Uterus (tissue), 4 donors: ENCODE measurements around the gene ARMC8. TPM values are rescaled to one million over a fixed set of nuclear protein-coding genes. Genes with fewer than 3 reads are reported as not detected.

Source experiments
- DNase-seq, 2 donors: peaks; one replicate each; pipeline ENCODE4 v3.0.0-alpha.2; 2019 to 2020
- H3K27ac ChIP-seq, 2 donors: fragments of 200-600 bp; sonication (generic); 1 replicate in 1 of 2; 2 replicates in 1 of 2; pipeline ENCODE4 v1.5.1; 2016 to 2018
- H3K27me3 ChIP-seq, 2 donors: fragments of 200-600 bp; sonication (generic); one replicate each; pipeline ENCODE4 v1.5.1; 2018 to 2019; ENCODE audit warnings: control low read depth in 1 of 2
- H3K36me3 ChIP-seq, 2 donors: fragments of 200-600 bp; sonication (generic); one replicate each; pipeline ENCODE4 v1.5.1; 2019; ENCODE audit warnings: control low read depth in 1 of 2
- H3K4me1 ChIP-seq, 2 donors: fragments of 200-600 bp; sonication (generic); one replicate each; pipeline ENCODE4 v1.5.1; 2018 to 2019; ENCODE audit warnings: control low read depth in 1 of 2
- H3K4me3 ChIP-seq, 2 donors: fragments of 200-600 bp; sonication (generic); 1 replicate in 1 of 2; 2 replicates in 1 of 2; pipeline ENCODE4 v1.5.1; 2018 to 2019; ENCODE audit warnings: mild to moderate bottlenecking in 1 of 2
- H3K9me3 ChIP-seq, 2 donors: fragments of 200-600 bp; sonication (generic); one replicate each; pipeline ENCODE4 v1.5.1; 2019; ENCODE audit warnings: control low read depth in 1 of 2
- POLR2A ChIP-seq, 2 donors: fragments of 450-650 bp; IDR thresholded peaks; one replicate each; pipeline ENCODE4 v1.6.1; 2016; ENCODE audit warnings: antibody characterized with exemption in 2 of 2, mild to moderate bottlenecking in 1 of 2, moderate library complexity in 1 of 2
- intact Hi-C: fragments of 100-400 bp; cut with DNase I; formaldehyde crosslinking; loops from one replicate; pipeline ENCODE4 v1.15.1; 2023; ENCODE audit warnings: low total_unique reads
- total RNA-seq, 4 donors: library from RNA; depleted of rRNA in 3 of 4; stranded (reverse); fragments of >200 nt in 3 of 4; gene quantifications; one replicate each; pipeline versions ENCODE4 v1.1.0 to v1.2.4, GENCODE V29; 2014 to 2023
- TF ChIP-seq, protein P1 (sequence below), 4 experiments: fragments of 200-600 bp in 2 of 4; fragments of 450-650 bp in 2 of 4; sonication (generic) in 2 of 4; IDR thresholded peaks; one replicate each; pipeline ENCODE4 v1.5.1; 2016 to 2019; ENCODE audit warnings: antibody characterized with exemption in 4 of 4, mild to moderate bottlenecking in 2 of 4, moderate library complexity in 1 of 4
- donor health status: DM: yes; HTN: yes; CAD: no.

The ARMC8 gene
- total RNA-seq, 4 donors from 2014 or later = 38.7 to 85.1 (median 64.6) TPM

- no peaks in the 10 kb centered on the region for H3K36me3 ChIP-seq
- no peak for DNase-seq
- intact Hi-C loops = no loop called here
- H3K4me1 ChIP-seq = no peaks in the 10 kb centered on the region
- no peaks in the 10 kb centered on the region for H3K27me3 ChIP-seq
- no peaks in the 10 kb centered on the region for H3K9me3 ChIP-seq
- H3K4me3 ChIP-seq = no peak overlapping the region
- no peak overlapping the region for H3K27ac ChIP-seq
- TF ChIP-seq, protein P1, sequence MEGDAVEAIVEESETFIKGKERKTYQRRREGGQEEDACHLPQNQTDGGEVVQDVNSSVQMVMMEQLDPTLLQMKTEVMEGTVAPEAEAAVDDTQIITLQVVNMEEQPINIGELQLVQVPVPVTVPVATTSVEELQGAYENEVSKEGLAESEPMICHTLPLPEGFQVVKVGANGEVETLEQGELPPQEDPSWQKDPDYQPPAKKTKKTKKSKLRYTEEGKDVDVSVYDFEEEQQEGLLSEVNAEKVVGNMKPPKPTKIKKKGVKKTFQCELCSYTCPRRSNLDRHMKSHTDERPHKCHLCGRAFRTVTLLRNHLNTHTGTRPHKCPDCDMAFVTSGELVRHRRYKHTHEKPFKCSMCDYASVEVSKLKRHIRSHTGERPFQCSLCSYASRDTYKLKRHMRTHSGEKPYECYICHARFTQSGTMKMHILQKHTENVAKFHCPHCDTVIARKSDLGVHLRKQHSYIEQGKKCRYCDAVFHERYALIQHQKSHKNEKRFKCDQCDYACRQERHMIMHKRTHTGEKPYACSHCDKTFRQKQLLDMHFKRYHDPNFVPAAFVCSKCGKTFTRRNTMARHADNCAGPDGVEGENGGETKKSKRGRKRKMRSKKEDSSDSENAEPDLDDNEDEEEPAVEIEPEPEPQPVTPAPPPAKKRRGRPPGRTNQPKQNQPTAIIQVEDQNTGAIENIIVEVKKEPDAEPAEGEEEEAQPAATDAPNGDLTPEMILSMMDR (IDR thresholded peaks at IDR 0.05) = no peak
- TF ChIP-seq POLR2A (IDR thresholded peaks at IDR 0.05) = no peak
Measured at GRCh38 chr3:138148503-138148902, 38.6 kb upstream of the ARMC8 start.

DNA sequence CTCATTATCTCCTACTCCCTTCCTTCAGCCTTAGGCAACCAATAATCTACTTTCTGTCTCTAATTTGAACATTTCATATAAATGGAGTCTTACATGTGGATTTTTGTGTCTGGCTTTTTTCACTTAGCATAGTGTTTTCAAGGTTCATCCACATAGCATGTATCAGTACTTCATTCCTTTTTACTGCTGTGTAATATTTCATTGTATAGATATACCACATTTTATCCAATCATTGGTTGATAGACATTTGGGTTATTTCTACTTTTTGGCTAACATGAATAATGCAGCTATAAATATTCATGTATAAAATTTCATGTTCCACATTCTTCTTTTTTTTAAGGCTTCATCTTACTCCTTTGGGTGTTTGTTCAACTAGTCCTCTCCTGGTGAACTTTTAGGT lies 32.6 kb upstream of the ARMC8 start:
- no peak overlapping the region for H3K4me3 ChIP-seq
- TF ChIP-seq, protein P1 (IDR thresholded peaks at IDR 0.05) = no peak
- TF ChIP-seq POLR2A (IDR thresholded peaks at IDR 0.05) = no peak
- H3K4me1 ChIP-seq = no peaks in the 10 kb centered on the region
- H3K36me3 ChIP-seq = no peaks in the 10 kb centered on the region
- H3K27me3 ChIP-seq = no peaks in the 10 kb centered on the region
- DNase-seq = no peak
- H3K27ac ChIP-seq = no peak overlapping the region
- intact Hi-C loops = no loop called here
- no peaks in the 10 kb centered on the region for H3K9me3 ChIP-seq

DNA sequence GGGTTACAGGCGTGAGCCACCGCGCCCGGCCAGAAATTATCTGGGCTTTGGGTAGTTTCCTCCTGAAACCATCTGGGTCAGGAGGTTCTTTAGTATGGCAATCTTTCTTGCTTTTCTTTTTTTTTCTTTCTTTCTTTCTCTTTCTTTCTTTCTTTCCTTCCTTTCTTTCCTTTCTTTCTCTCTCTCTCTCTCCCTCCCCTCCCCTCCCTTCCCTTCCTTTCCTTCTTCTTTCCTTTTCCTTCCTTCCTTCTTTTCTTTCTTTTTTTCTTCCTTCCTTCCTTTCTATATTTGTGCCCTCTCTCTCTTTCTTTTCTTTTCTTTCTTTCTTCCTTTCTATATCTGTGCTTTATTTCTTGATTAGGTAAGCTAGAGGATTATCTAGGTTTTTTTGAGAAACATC lies 29.4 kb upstream of the ARMC8 start:
- no peaks in the 10 kb centered on the region for H3K36me3 ChIP-seq
- no peaks in the 10 kb centered on the region for H3K4me1 ChIP-seq
- no peak for DNase-seq
- TF ChIP-seq POLR2A (IDR thresholded peaks at IDR 0.05) = no peak
- TF ChIP-seq, protein P1 (IDR thresholded peaks at IDR 0.05) = no peak
- H3K9me3 ChIP-seq = no peaks in the 10 kb centered on the region
- H3K27ac ChIP-seq = no peak overlapping the region
- H3K27me3 ChIP-seq = no peaks in the 10 kb centered on the region
- no peak overlapping the region for H3K4me3 ChIP-seq
- intact Hi-C loops = no loop called here

- Histone ChIP-seq H3K4me3 (no peak overlapping the region), H3K27ac (no peak overlapping the region), H3K36me3 (no peaks in the 10 kb centered on the region), H3K9me3 (no peaks in the 10 kb centered on the region), H3K27me3 (no peaks in the 10 kb centered on the region), H3K4me1 (no peaks in the 10 kb centered on the region)
- no peak for DNase-seq
- TF ChIP-seq, protein P1 (IDR thresholded peaks at IDR 0.05) = no peak
- TF ChIP-seq POLR2A (IDR thresholded peaks at IDR 0.05) = no peak
- intact Hi-C loops = no loop called here
Measured at GRCh38 chr3:138165061-138165460, 22.0 kb upstream of the ARMC8 start.

- Histone ChIP-seq H3K27me3 (no peaks in the 10 kb centered on the region), H3K27ac (no peak overlapping the region), H3K4me3 (no peak overlapping the region), H3K9me3 (no peaks in the 10 kb centered on the region), H3K4me1 (no peaks in the 10 kb centered on the region), H3K36me3 (no peaks in the 10 kb centered on the region)
- intact Hi-C loops = no loop called here
- TF ChIP-seq, protein P1 (IDR thresholded peaks at IDR 0.05) = no peak
- TF ChIP-seq POLR2A (IDR thresholded peaks at IDR 0.05) = no peak
- DNase-seq = no peak
Measured at GRCh38 chr3:138172625-138173024, 14.5 kb upstream of the ARMC8 start.
